Stomach smooth muscle (tissue), 2 donors: ENCODE data around the gene CCNL1.
"Not testable (repeated sequence)": the region's sequence is repeated elsewhere in the genome, so short reads cannot be mapped to it uniquely, and the experiment has no call there.

ENCODE experiments used
- H3K27ac ChIP-seq: one replicate; pipeline ENCODE4 v1.7.0; 2013; ENCODE audit warnings: mild to moderate bottlenecking, low read length, inconsistent platforms
- H3K27me3 ChIP-seq, 2 donors: one replicate each; pipeline ENCODE4 v1.7.0; 2013; ENCODE audit warnings: low read length in 2 of 2; ENCODE audit not compliant: insufficient read depth in 2 of 2, control insufficient read depth in 1 of 2
- H3K36me3 ChIP-seq, 2 donors: one replicate each; pipeline ENCODE4 v1.7.0; 2013; ENCODE audit warnings: low read length in 2 of 2; ENCODE audit not compliant: control insufficient read depth in 2 of 2, insufficient read depth in 2 of 2
- H3K4me1 ChIP-seq: one replicate; pipeline ENCODE4 v1.7.0; 2013; ENCODE audit warnings: low read length; ENCODE audit not compliant: control insufficient read depth, insufficient read depth
- H3K4me3 ChIP-seq, 2 donors: one replicate each; pipeline ENCODE4 v1.7.0; 2013; ENCODE audit warnings: low read length in 2 of 2
- H3K9ac ChIP-seq, 2 donors: one replicate each; pipeline ENCODE4 v1.7.0; 2013; ENCODE audit warnings: low read length in 2 of 2, mild to moderate bottlenecking in 1 of 2
- H3K9me3 ChIP-seq, 2 donors: one replicate each; pipeline ENCODE4 v1.7.0; 2013; ENCODE audit warnings: low read length in 2 of 2; ENCODE audit not compliant: control insufficient read depth in 2 of 2
- donor health status: healthy.
- donor health status: Pancreatic carcinoma.

Gene CCNL1

DNA sequence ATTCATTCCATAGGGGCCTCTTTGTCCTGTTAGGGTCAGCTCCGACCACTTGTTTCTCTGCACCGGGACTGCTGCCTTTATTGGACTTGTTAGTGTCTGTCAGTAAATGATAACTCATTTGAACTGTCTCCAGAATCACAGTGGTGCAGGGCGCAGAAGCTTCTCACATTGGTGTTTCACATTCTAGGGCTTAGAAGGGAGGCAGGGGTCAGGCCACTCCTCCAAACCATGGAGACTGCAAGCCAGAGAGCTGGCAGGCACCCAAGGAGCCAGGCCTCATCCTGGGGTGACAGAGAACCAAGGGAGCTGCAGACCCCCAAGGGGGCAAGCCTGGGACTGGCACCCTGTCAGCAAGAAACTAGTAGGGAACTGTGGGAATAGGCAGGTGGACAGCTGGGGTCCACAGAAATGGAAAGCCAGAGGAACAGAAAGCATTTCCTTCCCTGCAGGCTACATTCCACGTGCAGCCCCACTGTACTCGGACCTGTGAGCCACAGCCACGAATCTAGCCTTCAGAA, 49.1 kb downstream of the CCNL1 start:
- H3K9me3 ChIP-seq = no peaks in the 10 kb centered on the region
- H3K4me1 ChIP-seq = peaks cover 15% of the 10 kb centered on the region
- no peaks in the 10 kb centered on the region for H3K27me3 ChIP-seq
- H3K9ac ChIP-seq = no peak overlapping the region
- H3K4me3 ChIP-seq = no peak overlapping the region
- H3K27ac ChIP-seq = peak overlapping the region; percentile 24
- no peaks in the 10 kb centered on the region for H3K36me3 ChIP-seq

DNA sequence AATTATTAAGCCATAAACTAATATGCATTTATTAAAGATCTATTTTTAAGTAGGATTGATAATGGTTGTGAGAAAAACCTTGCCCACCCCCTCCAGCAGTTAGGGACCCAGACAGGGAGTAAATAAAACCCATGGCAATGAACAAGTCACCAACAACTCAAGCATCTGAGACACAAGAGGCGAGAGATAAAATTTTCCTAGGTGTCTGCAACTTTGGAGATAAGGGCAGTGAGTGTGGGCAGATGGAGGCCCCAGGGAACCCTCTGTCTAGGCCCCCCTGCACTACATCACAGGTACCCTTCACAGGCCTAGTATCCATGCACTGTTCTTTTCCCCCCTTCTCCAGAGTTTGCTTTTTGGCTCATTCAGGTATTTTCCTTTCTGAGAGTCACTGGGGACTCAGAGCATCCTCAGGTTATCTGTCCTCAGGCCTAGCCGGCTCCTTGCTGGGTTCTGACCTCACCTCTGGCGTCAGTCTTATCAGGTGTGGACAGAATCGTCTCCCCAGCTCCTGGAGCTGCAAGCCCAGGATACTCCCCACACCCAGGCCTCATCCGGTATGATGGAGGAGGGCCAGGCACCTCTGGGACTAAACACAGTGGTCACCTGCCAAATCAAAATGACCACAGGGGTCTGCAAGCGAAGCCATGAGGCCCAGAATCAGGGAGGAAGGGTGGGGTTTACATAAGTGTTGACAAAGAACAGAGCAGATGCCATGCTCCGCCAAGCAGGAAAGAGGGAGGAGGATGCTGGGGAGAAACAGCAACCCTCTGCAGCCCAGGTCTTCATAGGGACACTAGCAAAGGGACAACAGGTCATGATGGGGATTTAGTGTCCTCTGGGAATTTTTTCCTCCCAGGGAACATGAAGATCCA, 50.4 kb downstream of the CCNL1 start:
- Histone ChIP-seq H3K27me3 (no peaks in the 10 kb centered on the region), H3K4me1 (peaks cover 15% of the 10 kb centered on the region), H3K27ac (no peak overlapping the region), H3K4me3 (no peak overlapping the region), H3K36me3 (no peaks in the 10 kb centered on the region), H3K9ac (no peak overlapping the region), H3K9me3 (no peaks in the 10 kb centered on the region)

DNA sequence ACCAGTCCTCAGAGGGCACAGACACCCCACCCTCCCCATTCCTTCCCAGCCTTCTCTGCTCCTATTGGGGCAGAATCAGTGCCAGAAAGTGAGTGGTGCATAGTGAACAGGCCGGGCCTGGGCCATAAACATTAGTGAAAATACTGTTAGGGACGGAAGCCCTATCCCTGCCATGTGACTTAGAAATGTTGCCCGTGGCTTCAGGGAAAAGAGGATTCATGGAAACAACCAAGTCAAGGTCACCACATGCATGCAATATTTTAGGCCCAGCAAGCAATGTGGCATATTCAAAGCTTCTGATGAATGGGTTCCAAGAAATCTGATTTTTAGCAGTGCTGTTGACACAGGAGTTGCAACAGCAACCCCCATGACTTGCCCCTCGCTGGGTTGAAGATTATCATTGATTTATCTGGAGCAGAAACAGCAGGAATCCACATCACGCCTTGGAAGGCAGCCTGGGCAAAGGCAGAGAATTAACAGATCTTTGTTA, 52.3 kb downstream of the CCNL1 start:
- Histone ChIP-seq H3K4me3 (no peak overlapping the region), H3K4me1 (peaks cover 15% of the 10 kb centered on the region), H3K9me3 (no peaks in the 10 kb centered on the region), H3K27ac (peak overlapping the region; percentile 55), H3K36me3 (no peaks in the 10 kb centered on the region), H3K9ac (no peak overlapping the region), H3K27me3 (no peaks in the 10 kb centered on the region)

DNA sequence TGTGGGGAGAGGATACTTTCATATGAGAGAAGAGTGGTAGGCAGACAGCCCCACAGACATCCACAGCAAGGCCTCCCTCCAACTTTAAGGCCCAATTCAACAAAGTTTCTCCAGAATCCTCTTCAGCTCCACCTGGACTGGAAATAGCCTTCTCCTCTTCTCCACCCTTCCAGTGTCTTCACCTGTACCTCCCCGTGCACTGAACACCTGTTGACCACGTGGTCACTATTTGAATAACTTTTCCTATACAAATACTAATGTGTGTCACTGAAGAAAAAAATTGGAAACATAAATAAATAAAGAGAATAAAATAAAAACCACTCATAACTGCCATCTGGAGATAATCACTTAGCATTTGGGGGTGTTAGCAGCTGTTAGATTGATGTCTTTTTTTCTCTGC, 52.9 kb downstream of the CCNL1 start:
- Histone ChIP-seq H3K27me3 (no peaks in the 10 kb centered on the region), H3K9me3 (no peaks in the 10 kb centered on the region), H3K9ac (no peak overlapping the region), H3K4me3 (no peak overlapping the region), H3K36me3 (no peaks in the 10 kb centered on the region), H3K27ac (no peak overlapping the region), H3K4me1 (peaks cover 15% of the 10 kb centered on the region)

DNA sequence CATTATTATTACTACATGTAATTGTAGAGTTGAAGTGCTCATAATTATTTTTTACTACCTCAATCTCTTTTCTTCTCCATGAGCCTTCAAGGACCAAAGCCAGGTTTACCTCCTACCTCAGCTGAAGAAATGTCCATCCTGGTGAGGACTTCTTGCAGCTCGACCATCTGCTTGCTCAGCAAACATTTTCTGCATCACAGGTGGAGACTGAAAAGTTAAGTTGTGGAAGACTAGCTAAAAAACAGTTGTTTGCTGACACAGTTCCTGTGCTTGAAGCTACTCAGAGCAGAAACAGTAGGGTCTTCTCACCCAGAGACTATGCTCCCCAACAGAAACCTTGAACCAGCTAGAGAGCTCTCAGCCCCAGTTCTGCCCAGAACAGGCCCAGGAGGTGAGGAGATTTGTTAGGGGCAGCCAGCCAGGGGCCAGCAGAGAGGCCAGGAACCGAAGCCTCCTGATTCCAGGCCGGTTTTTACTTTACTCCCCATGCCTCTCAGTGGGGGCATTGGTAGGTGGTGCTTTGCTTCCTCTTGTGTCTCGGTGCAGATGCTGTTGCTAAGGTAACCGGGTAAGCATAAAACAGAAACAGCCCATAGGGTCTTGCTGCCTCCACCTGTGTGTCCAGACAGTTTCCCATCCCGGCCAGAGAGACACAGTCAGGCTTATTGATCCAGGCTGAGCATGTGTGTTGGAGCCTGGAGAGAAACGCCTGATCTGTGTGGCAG, 54.9 kb downstream of the CCNL1 start:
- Histone ChIP-seq H3K9me3 (no peaks in the 10 kb centered on the region), H3K27ac (no peak overlapping the region), H3K4me1 (peaks cover 10% of the 10 kb centered on the region), H3K9ac (no peak overlapping the region), H3K4me3 (no peak overlapping the region), H3K27me3 (no peaks in the 10 kb centered on the region), H3K36me3 (no peaks in the 10 kb centered on the region)

DNA sequence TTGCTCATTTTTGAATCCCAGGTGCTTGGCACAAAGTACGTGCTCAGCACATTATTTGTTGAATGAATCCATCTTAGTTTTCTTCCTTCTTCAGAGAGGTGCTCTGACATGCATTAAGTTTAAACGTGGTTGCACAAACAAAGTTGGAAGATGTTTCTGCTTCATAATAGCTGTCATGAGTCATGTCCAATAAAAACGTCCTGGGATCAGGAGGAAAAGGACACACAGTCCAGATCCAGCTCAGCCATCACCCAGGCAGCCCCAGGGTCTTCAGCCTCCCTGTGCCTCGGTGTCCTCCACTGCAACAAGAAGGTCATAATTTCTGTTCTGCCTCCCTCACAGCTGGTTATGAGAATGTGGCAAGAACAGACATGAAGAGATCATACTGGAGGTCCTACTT, 55.4 kb downstream of the CCNL1 start:
- H3K27ac ChIP-seq = no peak overlapping the region
- no peaks in the 10 kb centered on the region for H3K27me3 ChIP-seq
- peaks cover 9% of the 10 kb centered on the region for H3K4me1 ChIP-seq
- H3K36me3 ChIP-seq = no peaks in the 10 kb centered on the region
- no peaks in the 10 kb centered on the region for H3K9me3 ChIP-seq
- H3K4me3 ChIP-seq = no peak overlapping the region
- no peak overlapping the region for H3K9ac ChIP-seq

DNA sequence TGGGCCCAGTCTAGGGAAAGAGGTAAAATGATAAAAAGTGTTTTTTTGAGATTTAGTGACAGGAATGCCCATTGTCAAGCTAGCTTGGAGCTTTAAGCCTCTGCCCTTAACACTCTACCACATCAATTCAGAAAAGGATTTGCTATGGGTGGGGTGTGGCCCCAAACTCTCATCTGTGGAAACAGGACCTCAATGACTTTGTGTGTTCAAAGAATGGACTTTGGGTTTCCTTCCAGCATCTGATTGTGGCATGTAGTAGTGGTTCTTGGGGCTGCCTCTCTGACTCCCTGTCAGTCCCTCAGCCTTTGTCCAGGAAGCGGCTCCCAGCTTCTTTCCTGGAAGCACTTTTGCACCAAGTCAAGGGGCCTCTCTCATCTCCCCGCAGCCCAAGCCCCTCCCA, 56.1 kb downstream of the CCNL1 start:
- Histone ChIP-seq H3K4me3 (no peak overlapping the region), H3K36me3 (no peaks in the 10 kb centered on the region), H3K27ac (no peak overlapping the region), H3K4me1 (peaks cover 11% of the 10 kb centered on the region), H3K27me3 (no peaks in the 10 kb centered on the region), H3K9me3 (no peaks in the 10 kb centered on the region), H3K9ac (no peak overlapping the region)

DNA sequence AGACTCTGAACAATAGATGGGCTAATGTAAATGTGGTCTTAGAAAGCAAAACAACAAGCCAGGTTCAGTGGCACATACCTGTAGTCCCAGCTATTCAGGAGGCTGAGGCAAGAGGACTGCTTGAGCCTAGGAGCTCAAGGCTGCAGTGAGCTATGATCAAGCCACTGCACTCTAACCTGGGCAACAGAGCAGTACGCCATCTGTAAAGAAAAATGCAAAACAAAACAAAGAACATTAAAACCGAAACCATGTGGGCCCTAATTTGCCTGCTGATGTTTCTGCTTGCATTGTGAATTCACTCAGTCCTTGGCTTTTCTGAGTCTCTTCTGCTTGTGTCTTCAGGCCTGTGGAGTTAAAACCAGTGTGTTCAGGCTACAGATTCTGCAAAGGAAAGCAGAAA, 56.7 kb downstream of the CCNL1 start:
- no peaks in the 10 kb centered on the region for H3K36me3 ChIP-seq
- H3K9ac ChIP-seq = no peak overlapping the region
- no peak overlapping the region for H3K4me3 ChIP-seq
- no peaks in the 10 kb centered on the region for H3K27me3 ChIP-seq
- no peaks in the 10 kb centered on the region for H3K9me3 ChIP-seq
- no peak overlapping the region for H3K27ac ChIP-seq
- H3K4me1 ChIP-seq = peaks cover 11% of the 10 kb centered on the region

DNA sequence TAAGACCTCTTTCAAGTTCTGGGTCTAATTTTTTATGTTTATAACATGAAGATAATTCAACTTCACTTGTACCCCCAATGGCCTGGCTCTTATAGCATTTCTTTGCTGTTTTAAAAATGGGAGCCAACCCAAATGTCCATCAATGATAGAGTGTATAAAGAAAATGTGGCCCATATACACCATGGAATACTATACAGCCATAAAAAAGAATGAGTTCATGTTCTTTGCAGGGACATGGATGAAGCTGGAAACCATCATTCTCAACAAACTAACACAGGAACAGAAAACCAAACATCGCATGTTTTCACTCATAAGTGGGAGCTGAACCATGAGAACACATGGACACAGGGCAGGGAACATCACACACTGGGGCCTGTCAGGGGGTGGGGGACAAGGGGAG, 57.4 kb downstream of the CCNL1 start:
- H3K36me3 ChIP-seq, H3K4me3 ChIP-seq, H3K27me3 ChIP-seq, H3K9ac ChIP-seq, H3K27ac ChIP-seq, H3K9me3 ChIP-seq: not testable (repeated sequence)
- peaks cover 11% of the 10 kb centered on the region for H3K4me1 ChIP-seq

DNA sequence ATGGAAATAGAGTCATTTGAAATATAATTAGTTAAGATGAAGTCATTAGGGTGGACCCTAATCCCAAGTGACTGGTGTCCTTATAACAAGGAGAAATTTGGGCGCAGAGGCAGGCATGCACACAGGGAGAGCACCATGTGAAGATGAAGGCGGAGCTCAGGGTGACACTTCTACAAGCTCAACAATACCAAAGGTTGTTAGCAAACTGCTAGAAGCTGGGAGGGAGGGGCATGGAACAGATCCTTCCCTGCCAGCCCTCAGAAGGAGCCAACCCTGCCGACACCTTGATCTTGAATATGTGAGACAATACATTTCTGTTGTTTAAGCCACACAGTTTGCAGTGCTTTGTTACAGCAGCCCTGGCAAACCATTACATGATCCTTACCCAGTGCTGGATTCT, 57.8 kb downstream of the CCNL1 start:
- no peak overlapping the region for H3K4me3 ChIP-seq
- no peak overlapping the region for H3K9ac ChIP-seq
- no peak overlapping the region for H3K27ac ChIP-seq
- no peaks in the 10 kb centered on the region for H3K36me3 ChIP-seq
- H3K4me1 ChIP-seq = peaks cover 11% of the 10 kb centered on the region
- no peaks in the 10 kb centered on the region for H3K27me3 ChIP-seq
- no peaks in the 10 kb centered on the region for H3K9me3 ChIP-seq
